ENCODE measurements around the gene C2orf66.

DNA sequence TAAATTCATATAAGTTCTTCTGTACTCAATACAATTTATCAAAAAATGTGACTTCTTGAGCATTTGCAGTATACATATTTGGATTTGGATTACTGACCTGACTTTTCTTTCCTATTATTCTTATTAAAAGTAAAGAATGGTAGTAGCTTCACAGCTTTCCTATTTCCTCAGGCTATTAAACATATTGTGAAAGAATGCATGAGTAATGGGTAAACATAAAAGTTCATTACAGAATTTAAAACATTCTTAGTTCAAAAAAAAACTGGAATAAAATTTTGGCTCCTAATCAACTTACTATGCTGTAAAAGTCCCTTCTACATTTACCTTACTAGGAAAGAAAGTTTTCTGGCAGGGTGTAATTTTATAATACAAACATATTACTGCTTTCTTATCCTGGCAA, 27.3 kb upstream of the C2orf66 start:
- TF ChIP-seq, protein P1, sequence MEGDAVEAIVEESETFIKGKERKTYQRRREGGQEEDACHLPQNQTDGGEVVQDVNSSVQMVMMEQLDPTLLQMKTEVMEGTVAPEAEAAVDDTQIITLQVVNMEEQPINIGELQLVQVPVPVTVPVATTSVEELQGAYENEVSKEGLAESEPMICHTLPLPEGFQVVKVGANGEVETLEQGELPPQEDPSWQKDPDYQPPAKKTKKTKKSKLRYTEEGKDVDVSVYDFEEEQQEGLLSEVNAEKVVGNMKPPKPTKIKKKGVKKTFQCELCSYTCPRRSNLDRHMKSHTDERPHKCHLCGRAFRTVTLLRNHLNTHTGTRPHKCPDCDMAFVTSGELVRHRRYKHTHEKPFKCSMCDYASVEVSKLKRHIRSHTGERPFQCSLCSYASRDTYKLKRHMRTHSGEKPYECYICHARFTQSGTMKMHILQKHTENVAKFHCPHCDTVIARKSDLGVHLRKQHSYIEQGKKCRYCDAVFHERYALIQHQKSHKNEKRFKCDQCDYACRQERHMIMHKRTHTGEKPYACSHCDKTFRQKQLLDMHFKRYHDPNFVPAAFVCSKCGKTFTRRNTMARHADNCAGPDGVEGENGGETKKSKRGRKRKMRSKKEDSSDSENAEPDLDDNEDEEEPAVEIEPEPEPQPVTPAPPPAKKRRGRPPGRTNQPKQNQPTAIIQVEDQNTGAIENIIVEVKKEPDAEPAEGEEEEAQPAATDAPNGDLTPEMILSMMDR (IDR thresholded peaks at IDR 0.05; ENCODE audit: extremely low read depth in 1 of 2, insufficient read depth in 1 of 2, low read depth in 1 of 2, low read length in 2 of 2) = no peak
- TF ChIP-seq, protein P2, sequence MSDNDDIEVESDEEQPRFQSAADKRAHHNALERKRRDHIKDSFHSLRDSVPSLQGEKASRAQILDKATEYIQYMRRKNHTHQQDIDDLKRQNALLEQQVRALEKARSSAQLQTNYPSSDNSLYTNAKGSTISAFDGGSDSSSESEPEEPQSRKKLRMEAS (IDR thresholded peaks at IDR 0.05; ENCODE audit: insufficient read depth, insufficient read length) = no peak
- TF ChIP-seq POLR2A (IDR thresholded peaks at IDR 0.05; ENCODE audit: low read depth, low read length) (no peak), POLR2AphosphoS5 (IDR thresholded peaks at IDR 0.05; ENCODE audit: insufficient read depth, low read depth, low read length) (no peak), FOS (IDR thresholded peaks at IDR 0.05; ENCODE audit: borderline replicate concordance, insufficient read depth, low read length) (no peak)

Data from endothelial cell of umbilical vein (primary cell).